H9 (cell line): ENCODE results near the gene PID1. TPM values are rescaled to one million over a fixed set of nuclear protein-coding genes. Genes with fewer than 3 reads are reported as not detected.

Experiments
- DNase-seq: peaks from one replicate; pipeline ENCODE4 v3.0.0-alpha.2; 2017
- H2AFZ ChIP-seq: one replicate; pipeline ENCODE4 v1.6.1; 2013; ENCODE audit warnings: mild to moderate bottlenecking, low read length, control low read depth, moderate library complexity
- H2AK5ac ChIP-seq: 2 replicates; pipeline ENCODE4 v1.6.1; 2013; ENCODE audit warnings: low read length, control low read depth, mixed read lengths; ENCODE audit not compliant: insufficient read length
- H2BK120ac ChIP-seq: one replicate; pipeline ENCODE4 v1.6.1; 2013; ENCODE audit warnings: low read depth, mild to moderate bottlenecking, low read length, control low read depth, inconsistent platforms; ENCODE audit not compliant: poor library complexity, severe bottlenecking
- H2BK12ac ChIP-seq: 2 replicates; pipeline ENCODE4 v1.6.1; 2013; ENCODE audit warnings: low read length, control low read depth, mixed read lengths, low read depth; ENCODE audit not compliant: insufficient read length
- H2BK15ac ChIP-seq: 2 replicates; pipeline ENCODE4 v1.6.1; 2013; ENCODE audit warnings: low read depth, low read length, control low read depth
- H2BK20ac ChIP-seq: one replicate; pipeline ENCODE4 v1.6.1; 2013; ENCODE audit warnings: low read depth, mild to moderate bottlenecking, low read length, control low read depth, inconsistent platforms; ENCODE audit not compliant: poor library complexity, severe bottlenecking
- H2BK5ac ChIP-seq: 2 replicates; pipeline ENCODE4 v1.6.1; 2013; ENCODE audit warnings: low read length, control low read depth, mixed read lengths; ENCODE audit not compliant: insufficient read length
- H3K14ac ChIP-seq: 2 replicates; pipeline ENCODE4 v1.6.1; 2013; ENCODE audit warnings: low read length, control low read depth; ENCODE audit not compliant: insufficient read depth
- H3K18ac ChIP-seq: 2 replicates; pipeline ENCODE4 v1.6.1; 2013; ENCODE audit warnings: low read depth, mild to moderate bottlenecking, mixed read lengths, low read length, control low read depth; ENCODE audit not compliant: insufficient read length
- H3K23ac ChIP-seq: 2 replicates; pipeline ENCODE4 v1.6.1; 2013; ENCODE audit warnings: low read length, control low read depth, mixed read lengths, low read depth; ENCODE audit not compliant: insufficient read length
- H3K23me2 ChIP-seq: 2 replicates; pipeline ENCODE4 v1.6.1; 2013; ENCODE audit warnings: low read depth, mild to moderate bottlenecking, mixed read lengths, low read length, control low read depth; ENCODE audit not compliant: insufficient read length, poor library complexity, severe bottlenecking
- H3K27ac ChIP-seq: 2 replicates; pipeline ENCODE4 v1.5.1; 2013; ENCODE audit warnings: low read length, control low read depth, mixed read lengths, low read depth; ENCODE audit not compliant: insufficient read length
- H3K27me3 ChIP-seq: 2 replicates; pipeline ENCODE4 v1.6.1; 2013; ENCODE audit warnings: low read length, control low read depth, inconsistent platforms; ENCODE audit not compliant: insufficient read depth
- H3K4ac ChIP-seq: 2 replicates; pipeline ENCODE4 v1.6.1; 2013; ENCODE audit warnings: low read depth, mild to moderate bottlenecking, control low read depth, inconsistent platforms, low read length, moderate library complexity
- H3K4me1 ChIP-seq: 2 replicates; pipeline ENCODE4 v1.6.1; 2013; ENCODE audit warnings: low read length, control low read depth, inconsistent platforms; ENCODE audit not compliant: insufficient read depth
- H3K4me2 ChIP-seq: 2 replicates; pipeline ENCODE4 v1.6.1; 2013; ENCODE audit warnings: low read length, control low read depth, mixed read lengths; ENCODE audit not compliant: insufficient read length, insufficient read depth
- H3K56ac ChIP-seq: 2 replicates; pipeline ENCODE4 v1.6.1; 2013; ENCODE audit warnings: low read depth, mild to moderate bottlenecking, mixed read lengths, low read length, control low read depth; ENCODE audit not compliant: insufficient read length
- H3K79me1 ChIP-seq: 2 replicates; pipeline ENCODE4 v1.6.1; 2013; ENCODE audit warnings: low read depth, mild to moderate bottlenecking, moderate library complexity, low read length, control low read depth, inconsistent platforms; ENCODE audit not compliant: insufficient read depth, poor library complexity, severe bottlenecking
- H3K79me2 ChIP-seq: 2 replicates; pipeline ENCODE4 v1.6.1; 2013; ENCODE audit warnings: low read length, control low read depth, inconsistent platforms; ENCODE audit not compliant: insufficient read depth
- H3K9ac ChIP-seq: 2 replicates; pipeline ENCODE4 v1.6.1; 2013; ENCODE audit warnings: low read length, control low read depth, mixed read lengths; ENCODE audit not compliant: insufficient read length; ENCODE audit errors: extremely low read depth
- H3K9me3 ChIP-seq: one replicate; pipeline ENCODE4 v1.6.1; 2013; ENCODE audit warnings: low read depth, low read length, inconsistent platforms; ENCODE audit not compliant: control insufficient read depth
- H3T11ph ChIP-seq: one replicate; pipeline ENCODE4 v1.6.1; 2013; ENCODE audit warnings: mild to moderate bottlenecking, low read length, control low read depth, inconsistent platforms
- H4K20me1 ChIP-seq: one replicate; pipeline ENCODE4 v1.6.1; 2013; ENCODE audit not compliant: control insufficient read depth, insufficient read length, insufficient read depth
- H4K5ac ChIP-seq: 2 replicates; pipeline ENCODE4 v1.6.1; 2013; ENCODE audit warnings: low read depth, mild to moderate bottlenecking, mixed read lengths, low read length, control low read depth; ENCODE audit not compliant: insufficient read length
- H4K8ac ChIP-seq: replicated peaks from 2 replicates; pipeline ENCODE4 v1.6.1; 2013; ENCODE audit warnings: low read length, control low read depth, mixed read lengths, low read depth; ENCODE audit not compliant: insufficient read length
- H4K91ac ChIP-seq: 2 replicates; pipeline ENCODE4 v1.6.1; 2013; ENCODE audit warnings: low read depth, mild to moderate bottlenecking, moderate library complexity, mixed read lengths, low read length, control low read depth; ENCODE audit not compliant: insufficient read length
- H3K27ac Mint-ChIP-seq, 3 experiments: 2 replicates in 2 of 3; 3 replicates in 1 of 3; pipeline ENCODE4 v1.8.0; 2020 to 2021; ENCODE audit warnings: mixed read lengths in 3 of 3, mild to moderate bottlenecking in 1 of 3, moderate library complexity in 1 of 3
- H3K27me3 Mint-ChIP-seq: 2 replicates; pipeline ENCODE4 v1.8.0; 2021; ENCODE audit warnings: low read depth, mild to moderate bottlenecking, moderate library complexity, mixed read lengths
- H3K36me3 Mint-ChIP-seq, 3 experiments: 2 replicates in 2 of 3; 3 replicates in 1 of 3; pipeline ENCODE4 v1.8.0; 2020 to 2021; ENCODE audit warnings: low read depth in 3 of 3, mixed read lengths in 3 of 3; ENCODE audit not compliant: insufficient read depth in 1 of 3
- H3K4me1 Mint-ChIP-seq, 2 experiments: 2 replicates each; pipeline ENCODE4 v1.8.0; 2020; ENCODE audit warnings: mixed read lengths in 2 of 2
- H3K4me3 Mint-ChIP-seq, 2 experiments: 2 replicates in 1 of 2; 3 replicates in 1 of 2; pipeline ENCODE4 v1.8.0; 2020 to 2021; ENCODE audit warnings: mild to moderate bottlenecking in 2 of 2, mixed read lengths in 2 of 2, moderate library complexity in 1 of 2
- H3K9me3 Mint-ChIP-seq, 2 experiments: 2 replicates in 1 of 2; 3 replicates in 1 of 2; pipeline ENCODE4 v1.8.0; 2020; ENCODE audit warnings: mild to moderate bottlenecking in 2 of 2, mixed read lengths in 2 of 2, moderate library complexity in 1 of 2
- CTCF ChIP-seq: fragments of 200-600 bp; sonication (generic); conservative IDR thresholded peaks from 3 replicates; pipeline ENCODE4 v1.8.0; 2021; ENCODE audit warnings: antibody characterized with exemption, mild to moderate bottlenecking
- WGBS: extraction: QIAGEN DNeasy Blood & Tissue Kit; methylation state at CpG from one replicate; pipeline ENCODE4 v1.1.7; 2013; ENCODE audit warnings: missing lambda C conversion rate, low lambda C conversion rate, mixed read lengths; ENCODE audit not compliant: insufficient read length; ENCODE audit errors: extremely low coverage; 5-methylcytosine and 5-hydroxymethylcytosine counted together
- total RNA-seq: library from RNA; stranded (reverse); gene quantifications from 2 replicates; pipeline ENCODE4 v1.2.1, GENCODE V29; 2021

Gene PID1
- total RNA-seq, 1 experiment from 2014 or later, result 1.4 TPM

GRCh38 chr2:229154381-229154780, 116.7 kb downstream of the PID1 start:
- Histone ChIP-seq H3K18ac (no peak overlapping the region), H3K56ac (no peak overlapping the region), H3K27ac (no peak overlapping the region), H3T11ph (no peak overlapping the region), H3K9ac (no peak overlapping the region), H3K27me3 (no peaks in the 10 kb centered on the region), H2AK5ac (no peak overlapping the region), H2BK12ac (no peak overlapping the region), H2AFZ (no peak overlapping the region), H2BK20ac (no peak overlapping the region), H2BK120ac (no peak overlapping the region), H3K23ac (no peak overlapping the region), H4K5ac (no peak overlapping the region), H3K14ac (no peak overlapping the region), H4K20me1 (no peaks in the 10 kb centered on the region), H2BK15ac (no peak overlapping the region), H3K79me2 (no peaks in the 10 kb centered on the region), H2BK5ac (no peak overlapping the region), H3K4me2 (no peak overlapping the region), H3K4me1 (no peaks in the 10 kb centered on the region), H3K4ac (no peak overlapping the region), H3K9me3 (no peaks in the 10 kb centered on the region), H3K79me1 (no peaks in the 10 kb centered on the region), H3K23me2 (no peaks in the 10 kb centered on the region), H4K8ac (no peak overlapping the region), H4K91ac (no peak overlapping the region)
- no peak for DNase-seq
- no peaks in the 10 kb centered on the region for H3K9me3 Mint-ChIP-seq
- no peaks in the 10 kb centered on the region for H3K36me3 Mint-ChIP-seq
- WGBS, result no CpG with 5 or more reads among the region's 6 CpGs
- H3K27me3 Mint-ChIP-seq, result no peaks in the 10 kb centered on the region
- H3K4me1 Mint-ChIP-seq, result no peaks in the 10 kb centered on the region
- H3K27ac Mint-ChIP-seq, result no peak overlapping the region
- TF ChIP-seq CTCF, result no peak
- H3K4me3 Mint-ChIP-seq, result no peak overlapping the region
